Liver (tissue), 3 donors: Measurements from ENCODE around the gene ATG4A.

Experiments used
- CTCF ChIP-seq: fragments of 150-350 bp; IDR thresholded peaks from 2 replicates; pipeline ENCODE4 v1.5.1; 2017; ENCODE audit warnings: improper control_type of control experiment, low read depth, low read length; ENCODE audit not compliant: missing input control
- SP1 ChIP-seq: IDR thresholded peaks from 2 replicates; pipeline ENCODE4 v1.6.1; 2018; ENCODE audit warnings: antibody characterized with exemption, mild to moderate bottlenecking
- donor health status: healthy.
- donor health status: healthy.

GRCh38 chrX:108178143-108178498, 86.5 kb downstream of the ATG4A start:
- TF ChIP-seq CTCF (no peak), SP1 (no peak)
